RCC 7860 (cell line): ENCODE measurements around the gene PEX7.
"Not testable (repeated sequence)": the region's sequence is repeated elsewhere in the genome, so short reads cannot be mapped to it uniquely, and the experiment has no call there.

ENCODE experiments used
- DNase-seq: peaks from one replicate; pipeline ENCODE4 v3.0.0-alpha.2; 2015; ENCODE audit warnings: low spot score
- FAIRE-seq: peaks from 2 replicates; lab custom pipeline; 2012; peaks lifted over from hg19 to GRCh38; lab: Jason Lieb, UNC

The PEX7 gene

DNA sequence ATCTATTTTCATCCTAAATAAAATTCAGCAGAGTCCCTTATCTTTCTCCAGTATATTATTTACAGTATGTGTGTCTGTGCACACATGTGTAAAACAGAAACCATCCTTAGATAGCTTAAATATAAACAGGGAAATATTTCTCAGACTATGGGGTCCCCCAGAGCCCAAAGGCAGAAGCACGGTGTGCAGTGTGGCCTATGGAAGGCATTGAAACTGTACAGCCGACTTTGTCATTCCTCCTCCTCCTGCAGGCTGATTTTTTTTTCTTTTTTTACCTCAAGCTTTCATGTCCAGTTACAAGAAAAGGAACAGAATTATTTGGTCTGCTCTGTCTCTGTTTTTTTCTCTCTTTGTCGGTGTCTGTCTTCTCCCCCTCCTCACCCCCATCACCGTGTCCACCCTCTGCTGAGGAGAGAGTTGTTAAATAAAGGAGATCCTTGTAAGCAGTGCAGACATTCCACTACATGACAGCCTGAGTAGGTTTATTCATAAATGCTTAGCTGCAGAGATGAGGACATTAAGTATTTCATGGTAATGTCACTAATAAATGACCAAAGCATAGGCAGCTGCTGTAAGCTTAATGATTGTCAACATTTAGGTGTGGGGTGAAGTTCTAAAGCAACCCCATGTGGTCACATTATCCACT lies 67.9 kb downstream of the PEX7 start:
- FAIRE-seq (no peak), DNase-seq (no peak)

DNA sequence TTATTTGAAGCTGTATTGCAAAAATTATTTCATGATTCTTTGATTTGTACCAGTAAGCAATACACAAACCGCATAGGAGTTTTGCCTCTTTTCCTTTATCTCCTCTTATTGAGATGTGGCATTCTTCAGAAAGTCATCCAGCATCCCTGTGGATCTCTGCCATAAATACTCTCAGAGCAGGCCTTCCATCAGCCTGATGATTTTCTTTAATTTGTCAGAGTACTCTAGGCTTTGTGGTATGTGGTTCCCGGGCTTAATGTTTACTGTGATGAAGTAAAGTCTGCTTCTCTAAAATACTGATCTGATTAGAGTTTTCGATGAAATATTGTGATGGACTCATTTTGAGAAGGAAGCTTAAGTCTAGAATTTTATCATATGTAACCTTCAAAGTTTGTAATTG lies 68.6 kb downstream of the PEX7 start:
- FAIRE-seq (no peak), DNase-seq (no peak)

DNA sequence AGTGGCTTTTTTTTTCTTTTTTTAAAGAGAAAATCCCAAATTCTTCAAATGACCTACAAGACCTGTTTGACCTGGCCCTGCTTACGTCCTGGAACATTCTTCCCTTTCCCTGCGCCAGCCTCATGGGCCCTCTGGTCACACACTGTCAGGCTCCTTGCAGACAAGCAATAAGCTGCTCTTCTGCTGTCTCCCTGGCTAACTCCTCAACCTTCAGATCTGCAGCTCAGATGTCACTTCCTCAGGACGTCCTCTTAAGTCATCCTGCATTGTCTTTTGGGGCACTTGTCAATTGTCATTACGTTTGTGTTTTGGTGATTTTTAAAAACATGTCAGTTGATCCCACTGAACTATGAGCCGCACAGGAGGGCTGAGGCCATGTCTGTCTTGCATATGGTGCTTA lies 70.8 kb downstream of the PEX7 start:
- FAIRE-seq: no peak
- no peak for DNase-seq

DNA sequence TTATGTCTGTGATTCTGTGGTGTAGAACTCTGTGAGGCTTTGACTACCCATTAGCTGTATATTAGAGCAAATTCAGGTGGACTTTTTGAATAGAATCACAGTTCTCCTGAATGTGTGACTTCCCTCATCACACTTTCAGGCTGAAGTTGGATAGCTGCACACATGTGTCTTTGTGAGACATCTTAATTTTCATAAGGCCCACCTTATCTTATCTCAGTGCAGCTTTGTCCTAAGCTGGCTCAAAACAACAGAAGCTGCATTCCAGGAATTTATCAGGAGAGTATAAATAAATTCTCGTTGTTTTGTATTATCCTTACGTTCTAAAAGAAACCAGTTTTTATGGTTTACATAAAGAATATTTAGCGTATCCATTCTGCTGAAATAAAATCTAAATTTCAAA lies 73.5 kb downstream of the PEX7 start:
- FAIRE-seq: no peak
- no peak for DNase-seq

DNA sequence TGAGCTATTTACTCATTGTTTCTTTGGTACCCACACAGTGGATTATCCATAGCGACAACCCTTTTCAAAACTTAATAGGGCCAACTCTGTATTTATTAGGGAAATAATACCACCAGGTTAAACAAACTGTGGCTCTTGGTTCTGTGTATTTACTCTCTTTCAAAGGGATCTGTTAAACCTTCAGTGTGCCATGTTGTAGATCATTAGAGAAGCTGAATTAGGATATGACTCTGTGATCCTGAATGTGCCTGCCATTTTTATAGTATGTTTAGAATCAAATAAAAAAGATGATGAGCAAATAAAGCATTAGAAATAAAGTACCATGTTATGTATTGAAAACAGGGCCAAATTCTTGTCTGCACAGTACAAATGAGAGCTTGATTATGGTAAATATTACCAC lies 74.7 kb downstream of the PEX7 start:
- FAIRE-seq (no peak), DNase-seq (no peak)

DNA sequence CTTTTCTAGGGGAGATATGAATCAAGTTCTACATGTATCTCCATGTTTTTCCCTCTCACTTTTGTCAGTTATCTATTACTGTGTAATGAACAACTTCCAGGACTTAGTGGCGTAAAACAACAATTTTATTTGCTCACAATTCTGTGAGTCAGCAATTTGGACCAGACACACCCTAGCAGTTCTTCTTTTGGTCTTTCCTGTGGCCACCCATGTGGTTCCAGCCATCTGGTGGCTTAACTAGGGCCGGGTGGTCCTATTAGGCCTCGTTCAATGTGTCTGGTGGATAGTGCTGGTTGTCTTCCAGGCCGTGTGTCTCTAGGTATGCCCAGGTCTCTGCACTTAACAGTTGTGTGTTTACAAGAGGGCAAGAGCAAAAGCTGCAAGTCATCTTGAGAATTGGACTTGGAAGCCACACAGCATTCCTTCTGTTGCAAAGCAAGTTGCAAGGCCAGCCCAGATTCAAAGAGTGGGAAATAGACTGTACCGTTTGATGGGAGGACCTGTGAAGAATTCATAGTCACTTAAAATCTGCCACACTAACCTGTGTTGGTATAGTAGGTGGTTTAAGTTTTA lies 78.9 kb downstream of the PEX7 start:
- no peak for FAIRE-seq
- no peak for DNase-seq

DNA sequence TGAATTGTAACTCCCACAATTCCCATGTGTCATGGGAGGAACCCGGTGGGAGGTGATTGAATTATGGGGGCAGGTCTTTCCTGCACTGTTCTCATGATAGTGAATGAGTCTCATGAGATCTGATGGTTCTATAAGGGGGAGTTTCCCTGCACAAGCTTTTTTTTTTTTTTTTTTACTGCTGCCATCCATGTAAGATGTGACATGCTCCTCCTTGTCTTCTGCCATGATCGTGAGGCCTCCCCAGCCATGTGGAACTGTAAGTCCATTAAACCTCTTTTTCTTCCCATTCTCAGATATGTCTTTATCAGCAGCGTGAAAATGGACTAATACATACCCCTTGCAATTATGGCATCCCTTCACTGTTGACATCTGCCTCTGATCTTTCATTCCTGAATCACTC lies 82.1 kb downstream of the PEX7 start:
- FAIRE-seq, DNase-seq: not testable (repeated sequence)

DNA sequence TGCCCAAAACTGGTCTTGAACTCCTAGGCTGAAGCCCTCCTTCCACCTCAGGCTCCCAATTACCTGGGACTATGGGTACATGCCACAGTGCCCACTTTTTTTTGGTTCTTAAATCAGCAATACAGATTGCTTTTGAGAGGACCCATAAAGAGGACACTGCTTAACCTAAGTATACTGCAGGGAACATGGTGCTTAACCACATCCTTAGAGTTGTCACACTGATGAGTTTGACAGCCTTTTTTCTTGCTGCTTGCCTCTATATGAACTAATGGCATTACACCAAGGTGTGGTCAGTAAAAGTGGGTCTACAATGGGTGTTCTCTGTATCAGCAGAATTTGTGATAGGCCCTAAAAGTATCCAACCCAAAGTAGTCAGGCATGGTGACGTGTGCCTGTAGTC lies 92.6 kb downstream of the PEX7 start:
- FAIRE-seq (no peak), DNase-seq (no peak)

DNA sequence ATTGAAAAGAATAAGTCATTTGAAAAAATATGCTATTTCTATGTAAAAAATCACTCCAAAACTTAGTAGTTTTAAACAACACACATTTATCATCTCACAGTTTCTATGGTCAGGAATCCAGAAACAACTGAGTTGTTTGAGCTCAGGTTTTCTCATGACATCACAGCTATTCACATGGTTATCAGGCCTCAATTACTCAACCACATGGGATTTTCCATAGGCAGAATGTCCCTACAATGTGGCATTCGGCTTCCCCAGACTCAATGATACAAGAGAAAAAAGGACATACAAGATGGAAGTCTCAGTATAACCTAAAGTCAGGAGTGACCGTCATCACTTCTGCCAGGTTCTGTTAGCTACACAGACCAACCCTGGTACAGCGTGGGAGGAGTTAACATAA lies 96.3 kb downstream of the PEX7 start:
- no peak for FAIRE-seq
- DNase-seq: no peak

DNA sequence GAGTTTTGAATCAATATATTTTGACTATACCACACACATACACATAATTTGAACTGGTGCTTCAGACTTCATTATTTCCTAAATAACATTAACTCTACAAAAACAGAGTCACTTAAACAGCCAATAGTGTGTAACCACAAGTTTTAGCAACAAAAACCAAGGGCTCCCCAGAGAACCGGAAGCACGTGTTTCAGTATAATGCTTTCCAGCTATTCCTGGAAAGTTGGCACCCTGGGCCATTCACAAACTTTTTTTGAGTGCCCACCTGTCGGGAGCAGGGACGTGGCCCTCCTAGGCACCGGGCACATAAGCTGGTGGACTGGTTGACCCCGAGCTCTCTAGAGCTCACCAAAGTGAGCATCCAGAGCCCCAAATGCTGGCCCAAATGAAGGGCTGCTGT lies 97.8 kb downstream of the PEX7 start:
- DNase-seq (no peak), FAIRE-seq (no peak)

DNA sequence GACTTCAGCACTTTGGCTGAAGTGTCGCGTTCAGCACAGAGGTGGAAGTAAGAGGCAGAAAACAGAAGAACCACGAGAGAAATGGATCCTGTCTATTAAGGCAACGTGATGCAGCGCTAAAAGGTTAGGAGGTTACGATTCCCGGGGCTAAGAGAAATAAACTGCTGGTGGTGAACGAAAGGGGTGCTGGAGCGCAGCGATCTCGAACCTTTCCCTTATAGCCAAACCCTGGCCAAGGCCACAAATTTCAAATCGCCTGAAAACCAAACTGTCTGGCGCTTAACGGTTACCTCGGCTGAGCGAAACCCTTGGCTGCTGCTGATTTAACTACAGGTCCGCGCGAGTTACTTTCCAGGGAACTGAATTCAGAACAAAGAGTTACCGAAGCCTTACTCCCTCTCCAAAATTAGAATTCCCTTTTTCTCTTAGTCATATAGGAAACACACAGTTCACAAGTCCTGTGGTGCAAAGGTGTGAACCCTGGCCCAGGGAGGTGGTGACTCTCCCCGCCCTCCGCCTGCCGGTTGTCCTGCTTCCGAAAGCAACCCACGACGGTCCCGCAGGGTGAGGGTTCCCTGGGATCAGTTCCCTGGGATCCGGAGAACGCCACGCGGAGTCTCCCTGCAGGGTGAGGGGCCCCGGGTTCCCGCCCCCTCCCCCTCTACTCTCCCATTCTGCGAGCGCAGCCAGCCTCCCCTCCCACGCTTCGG lies 98.4 kb downstream of the PEX7 start:
- FAIRE-seq (no peak), DNase-seq (no peak)

DNA sequence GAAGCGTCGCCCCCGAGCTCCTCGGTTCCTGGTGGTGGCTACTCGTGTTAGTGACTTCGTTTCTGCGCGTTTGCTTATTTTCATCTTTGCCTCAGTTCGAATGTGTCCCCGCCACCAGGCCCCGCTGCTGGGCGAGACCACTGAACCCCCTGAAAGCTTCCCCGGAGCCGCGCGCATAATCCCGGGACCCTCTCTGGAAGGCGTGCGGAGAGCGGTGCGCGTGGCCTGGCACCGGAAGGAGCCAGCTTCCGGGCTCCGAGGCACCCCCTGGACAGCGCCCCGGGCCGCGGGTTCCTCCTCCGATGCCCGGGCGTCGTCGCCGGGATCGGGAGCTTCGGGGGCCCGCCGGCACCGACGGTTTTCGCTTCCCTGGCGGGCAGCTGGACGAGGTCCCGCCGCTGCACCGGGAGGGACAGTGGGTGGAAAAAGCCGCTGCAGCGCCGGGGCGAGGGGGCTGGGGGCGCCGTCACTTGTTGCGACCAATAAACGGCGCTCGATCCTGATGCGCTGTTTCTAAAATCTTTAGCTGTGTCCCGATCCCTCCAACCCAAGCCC lies 99.1 kb downstream of the PEX7 start:
- no peak for DNase-seq
- no peak for FAIRE-seq

DNA sequence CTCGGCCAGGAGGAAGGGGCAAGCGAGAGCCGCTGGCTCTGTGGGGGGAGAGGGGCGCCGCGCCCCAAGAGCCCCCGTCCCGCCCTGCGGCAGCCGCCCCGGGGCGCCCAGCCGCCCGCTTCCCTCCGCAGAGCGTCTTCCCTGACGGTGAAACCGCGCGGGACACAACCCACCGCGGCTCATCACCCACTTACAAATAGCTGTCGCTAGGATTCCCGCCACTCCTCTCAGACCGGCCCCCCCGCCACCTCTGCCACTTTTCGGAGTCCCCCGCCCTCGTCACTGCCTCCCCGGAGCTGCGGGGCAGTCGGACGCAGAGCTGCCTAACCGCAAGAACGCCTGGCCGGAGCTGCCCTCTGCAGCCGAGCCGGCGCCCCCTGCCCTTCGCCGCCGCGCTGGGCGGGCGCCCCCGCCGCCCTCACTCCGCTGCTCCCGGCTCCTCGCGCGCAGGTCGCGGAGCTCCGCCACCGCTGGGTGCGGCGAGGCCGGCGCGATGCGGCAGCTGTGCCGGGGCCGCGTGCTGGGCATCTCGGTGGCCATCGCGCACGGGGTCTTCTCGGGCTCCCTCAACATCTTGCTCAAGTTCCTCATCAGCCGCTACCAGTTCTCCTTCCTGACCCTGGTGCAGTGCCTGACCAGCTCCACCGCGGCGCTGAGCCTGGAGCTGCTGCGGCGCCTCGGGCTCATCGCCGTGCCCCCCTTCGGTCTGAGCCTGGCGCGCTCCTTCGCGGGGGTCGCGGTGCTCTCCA lies 99.7 kb downstream of the PEX7 start, which contains the start of gene SLC35D3:
SLC35D3 (plus strand) TSS at position 366 of the 749 bp plus-strand sequence; CDS start at position 494, 128 bp downstream.
- FAIRE-seq: no peak
- DNase-seq: no peak

DNA sequence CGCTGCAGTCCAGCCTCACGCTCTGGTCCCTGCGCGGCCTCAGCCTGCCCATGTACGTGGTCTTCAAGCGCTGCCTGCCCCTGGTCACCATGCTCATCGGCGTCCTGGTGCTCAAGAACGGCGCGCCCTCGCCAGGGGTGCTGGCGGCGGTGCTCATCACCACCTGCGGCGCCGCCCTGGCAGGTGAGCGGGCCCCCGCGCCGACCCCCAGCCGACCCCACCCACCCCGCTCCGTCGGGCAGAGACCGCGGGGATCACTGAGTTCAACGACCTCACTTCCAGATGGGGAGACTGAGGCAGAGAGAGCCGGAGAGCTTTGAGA lies 100.3 kb downstream of the PEX7 start:
- FAIRE-seq: no peak
- DNase-seq: no peak

DNA sequence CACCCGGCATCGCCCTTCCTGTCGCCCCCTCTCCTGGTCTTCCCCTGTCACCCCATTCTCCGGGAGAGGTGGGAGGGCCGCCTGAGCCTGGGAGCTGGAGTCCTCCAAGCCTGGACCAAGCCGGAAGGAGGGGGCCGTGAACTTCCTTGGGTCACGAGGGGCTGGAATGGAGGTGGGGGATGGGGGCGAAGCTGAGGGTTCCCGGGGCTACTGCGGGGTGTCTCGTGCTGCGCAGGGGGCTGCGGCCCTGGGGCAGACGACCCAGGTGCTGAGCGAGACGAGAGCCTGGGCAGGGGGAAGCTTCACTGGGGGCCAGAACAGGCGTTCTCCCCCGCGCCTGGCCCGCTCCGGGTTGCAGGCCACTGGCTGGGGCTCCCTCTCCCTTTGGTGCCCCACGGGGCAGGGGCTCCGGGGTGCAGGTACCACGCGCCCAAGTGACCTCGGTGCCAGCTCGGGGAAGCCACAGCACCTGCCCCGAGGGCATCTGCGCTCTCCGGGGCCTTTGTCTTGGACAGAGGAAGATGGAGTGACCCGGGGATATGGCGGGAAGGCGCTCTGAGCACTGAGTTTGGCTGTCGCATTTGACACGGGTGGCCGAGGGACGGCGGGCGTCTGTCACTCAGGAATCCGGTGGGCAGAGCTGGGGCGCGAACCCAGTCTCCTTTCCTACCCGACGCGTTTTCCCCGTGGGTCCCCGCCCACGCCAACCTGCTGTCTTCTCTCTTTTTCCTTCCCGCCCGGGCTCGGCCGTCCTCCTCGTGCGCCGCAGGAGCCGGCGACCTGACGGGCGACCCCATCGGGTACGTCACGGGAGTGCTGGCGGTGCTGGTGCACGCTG lies 100.9 kb downstream of the PEX7 start:
- DNase-seq (no peak), FAIRE-seq (no peak)

DNA sequence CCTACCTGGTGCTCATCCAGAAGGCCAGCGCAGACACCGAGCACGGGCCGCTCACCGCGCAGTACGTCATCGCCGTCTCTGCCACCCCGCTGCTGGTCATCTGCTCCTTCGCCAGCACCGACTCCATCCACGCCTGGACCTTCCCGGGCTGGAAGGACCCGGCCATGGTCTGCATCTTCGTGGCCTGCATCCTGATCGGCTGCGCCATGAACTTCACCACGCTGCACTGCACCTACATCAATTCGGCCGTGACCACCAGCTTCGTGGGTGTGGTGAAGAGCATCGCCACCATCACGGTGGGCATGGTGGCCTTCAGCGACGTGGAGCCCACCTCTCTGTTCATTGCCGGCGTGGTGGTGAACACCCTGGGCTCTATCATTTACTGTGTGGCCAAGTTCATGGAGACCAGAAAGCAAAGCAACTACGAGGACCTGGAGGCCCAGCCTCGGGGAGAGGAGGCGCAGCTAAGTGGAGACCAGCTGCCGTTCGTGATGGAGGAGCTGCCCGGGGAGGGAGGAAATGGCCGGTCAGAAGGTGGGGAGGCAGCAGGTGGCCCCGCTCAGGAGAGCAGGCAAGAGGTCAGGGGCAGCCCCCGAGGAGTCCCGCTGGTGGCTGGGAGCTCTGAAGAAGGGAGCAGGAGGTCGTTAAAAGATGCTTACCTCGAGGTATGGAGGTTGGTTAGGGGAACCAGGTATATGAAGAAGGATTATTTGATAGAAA lies 101.7 kb downstream of the PEX7 start:
- DNase-seq (no peak), FAIRE-seq (no peak)

DNA sequence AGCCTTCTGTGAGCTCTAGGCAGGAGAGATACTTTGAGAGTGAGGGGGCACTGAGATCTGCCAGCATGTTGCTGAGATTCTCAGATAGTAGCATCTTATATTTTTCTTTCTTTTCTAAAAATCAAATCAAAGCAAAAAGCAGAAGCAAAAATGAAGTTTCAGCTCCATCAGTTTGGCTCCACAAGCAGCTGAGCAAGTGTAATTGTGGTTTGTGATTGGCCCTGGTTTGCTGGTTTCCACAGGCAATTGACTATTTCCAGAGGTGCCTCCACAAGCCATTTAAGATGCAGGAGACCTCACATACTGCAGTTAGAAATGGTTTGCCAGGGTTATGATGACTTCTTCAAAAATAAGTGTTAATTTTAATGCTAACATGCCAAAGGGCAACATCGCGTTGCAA lies 104.0 kb downstream of the PEX7 start:
- FAIRE-seq: no peak
- no peak for DNase-seq

DNA sequence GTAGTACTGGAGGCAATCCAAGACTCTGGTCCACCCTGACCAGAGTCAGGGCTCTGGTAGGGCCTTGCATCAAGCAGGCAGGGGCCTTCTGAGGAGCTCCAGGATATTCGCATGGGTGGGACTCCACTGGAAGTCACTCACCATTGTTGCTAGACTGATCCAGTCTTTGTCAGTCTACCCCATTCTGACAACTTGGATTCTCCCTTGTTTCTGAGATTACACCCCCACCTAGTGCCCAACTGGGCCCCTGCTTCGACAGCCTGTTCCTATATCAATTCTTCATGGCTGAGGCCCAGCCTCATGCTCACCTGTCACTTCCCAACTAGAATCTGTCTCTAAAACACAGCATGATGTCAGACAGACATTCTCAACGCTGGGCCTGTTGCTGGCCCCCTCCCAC lies 104.9 kb downstream of the PEX7 start:
- FAIRE-seq (no peak), DNase-seq (no peak)

DNA sequence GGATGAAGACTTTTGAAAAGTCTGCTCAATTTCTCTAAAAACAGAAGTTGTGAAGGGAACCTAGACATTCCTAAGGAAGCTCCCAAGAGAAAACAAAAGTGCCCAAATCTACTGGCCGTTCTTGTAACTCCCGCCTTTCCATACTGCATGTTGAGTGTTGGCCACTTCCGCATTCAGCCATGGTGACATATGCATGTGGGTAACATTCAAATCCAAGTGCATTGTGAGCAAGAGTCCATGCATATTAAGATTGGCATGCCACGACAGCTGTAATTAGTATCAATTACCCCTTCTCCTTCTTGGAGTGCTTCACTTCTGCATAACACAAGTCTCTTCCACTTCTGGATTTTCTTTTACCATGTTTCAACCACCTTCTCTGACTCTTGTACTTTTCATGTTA lies 108.1 kb downstream of the PEX7 start:
- FAIRE-seq: no peak
- DNase-seq: no peak

DNA sequence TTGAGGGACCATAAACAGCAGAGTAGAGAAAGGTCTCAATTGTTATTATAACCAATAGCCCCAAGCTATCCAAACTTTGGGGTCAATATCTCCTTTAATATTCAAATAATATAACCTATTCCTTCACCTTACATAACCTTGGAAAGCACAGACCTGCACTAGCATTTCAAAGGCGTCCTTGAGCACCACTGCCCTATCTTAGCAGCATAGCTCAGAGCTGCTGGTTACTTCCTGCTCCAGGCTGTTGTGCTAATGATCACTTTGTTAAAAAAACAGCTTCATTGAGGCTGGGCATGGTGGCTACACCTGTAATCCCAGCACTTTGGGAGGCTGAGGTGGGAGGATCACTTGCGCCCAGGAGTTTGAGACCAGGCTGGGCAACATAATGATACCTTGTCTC lies 110.2 kb downstream of the PEX7 start:
- DNase-seq (no peak), FAIRE-seq (no peak)
